Naive thymus-derived CD4-positive, alpha-beta T cell (primary cell): ENCODE measurements around the gene SNX9. TPM values are rescaled to one million over a fixed set of nuclear protein-coding genes. Genes with fewer than 3 reads are reported as not detected.

Experiments used
- ATAC-seq: fragments of 150-1000 bp; cut with Tn5 transposase; 2 replicates; pipeline ENCODE4 v1.10.0; 2021; ENCODE audit warnings: mild to moderate bottlenecking, moderate library complexity
- CTCF ChIA-PET: fragments of 350-600 bp; sonication (Branson Sonifier 250); formaldehyde crosslinking; loops from one replicate; lab custom pipeline; 2021; ENCODE audit warnings: antibody characterized with exemption; lab: Charles Lee
- POLR2A ChIA-PET: fragments of 350-600 bp; sonication (Branson Sonifier 250); formaldehyde crosslinking; loops from one replicate; lab custom pipeline; 2021; ENCODE audit warnings: antibody characterized with exemption, inconsistent platforms; lab: Charles Lee
- DNase-seq, 9 donors: peaks; one replicate each; pipeline versions ENCODE4 v3.0.0 to v3.0.0-alpha.2; 2020 to 2022; ENCODE audit warnings: mixed read lengths in 1 of 9
- H3K27ac ChIP-seq: one replicate; pipeline ENCODE4 v1.7.0; 2013; ENCODE audit warnings: mild to moderate bottlenecking, low read depth, low read length, moderate library complexity
- H3K27me3 ChIP-seq, 2 donors: one replicate each; pipeline ENCODE4 v1.7.0; 2013; ENCODE audit warnings: low read length in 2 of 2, mild to moderate bottlenecking in 2 of 2, moderate library complexity in 2 of 2; ENCODE audit not compliant: control insufficient read depth in 2 of 2, insufficient read depth in 2 of 2
- H3K36me3 ChIP-seq, 3 experiments: 1 replicate in 2 of 3; 2 replicates in 1 of 3; pipeline ENCODE4 v1.7.0; 2013; ENCODE audit warnings: low read length in 3 of 3, mild to moderate bottlenecking in 3 of 3, moderate library complexity in 1 of 3; ENCODE audit not compliant: insufficient read depth in 3 of 3, control insufficient read depth in 2 of 3
- H3K4me1 ChIP-seq, 2 donors: one replicate each; pipeline ENCODE4 v1.7.0; 2013; ENCODE audit warnings: low read length in 2 of 2, mild to moderate bottlenecking in 2 of 2, moderate library complexity in 1 of 2; ENCODE audit not compliant: control insufficient read depth in 2 of 2, insufficient read depth in 2 of 2
- H3K4me3 ChIP-seq: 2 replicates; pipeline ENCODE4 v1.7.0; 2013; ENCODE audit warnings: mild to moderate bottlenecking, low read length
- H3K9me3 ChIP-seq, 3 experiments: 1 replicate in 2 of 3; 2 replicates in 1 of 3; pipeline ENCODE4 v1.7.0; 2013; ENCODE audit warnings: low read length in 3 of 3; ENCODE audit not compliant: control insufficient read depth in 2 of 3
- H3K27ac Mint-ChIP-seq, 9 donors: one replicate each; pipeline ENCODE4 v1.8.0; 2020 to 2022; ENCODE audit warnings: mixed read lengths in 9 of 9, mild to moderate bottlenecking in 8 of 9, moderate library complexity in 5 of 9, inconsistent platforms in 2 of 9
- H3K27me3 Mint-ChIP-seq, 5 donors: one replicate each; pipeline ENCODE4 v1.8.0; 2021 to 2022; ENCODE audit warnings: mixed read lengths in 5 of 5, mild to moderate bottlenecking in 1 of 5
- H3K36me3 Mint-ChIP-seq, 5 donors: one replicate each; pipeline ENCODE4 v1.8.0; 2020 to 2022; ENCODE audit warnings: mixed read lengths in 5 of 5, mild to moderate bottlenecking in 3 of 5, inconsistent platforms in 1 of 5
- H3K4me1 Mint-ChIP-seq, 7 donors: one replicate each; pipeline ENCODE4 v1.8.0; 2020 to 2022; ENCODE audit warnings: mixed read lengths in 7 of 7, mild to moderate bottlenecking in 3 of 7, inconsistent platforms in 1 of 7
- H3K4me3 Mint-ChIP-seq, 10 donors: one replicate each; pipeline ENCODE4 v1.8.0; 2020 to 2022; ENCODE audit warnings: mild to moderate bottlenecking in 10 of 10, mixed read lengths in 10 of 10, moderate library complexity in 6 of 10, inconsistent platforms in 2 of 10
- H3K9me3 Mint-ChIP-seq, 11 donors: one replicate each; pipeline ENCODE4 v1.8.0; 2020 to 2022; ENCODE audit warnings: mixed read lengths in 11 of 11, mild to moderate bottlenecking in 4 of 11, inconsistent platforms in 1 of 11, moderate library complexity in 1 of 11
- intact Hi-C, 2 donors: fragments of 100-400 bp; cut with micrococcal nuclease; formaldehyde crosslinking; loops; one replicate each; pipeline ENCODE4 v1.15.1; 2023
- polyA plus RNA-seq, 2 donors: library from polyadenylated mRNA; unstranded; fragments of 300-500 nt; fragmentation: Illumina TruSeq; gene quantifications; one replicate each; pipeline ENCODE4 v1.2.3, GENCODE V29; 2021
- total RNA-seq, 6 experiments: library from RNA in 5 of 6; stranded (reverse) in 5 of 6; gene quantifications; 1 replicate in 5 of 6; 2 replicates in 1 of 6; pipeline ENCODE4 v1.2.3 and lab custom pipeline; 2021 to 2026

The SNX9 gene
- total and polyA plus RNA-seq, 7 experiments from 2014 or later = 13.4 to 51.5 (median 36.4) TPM

DNA sequence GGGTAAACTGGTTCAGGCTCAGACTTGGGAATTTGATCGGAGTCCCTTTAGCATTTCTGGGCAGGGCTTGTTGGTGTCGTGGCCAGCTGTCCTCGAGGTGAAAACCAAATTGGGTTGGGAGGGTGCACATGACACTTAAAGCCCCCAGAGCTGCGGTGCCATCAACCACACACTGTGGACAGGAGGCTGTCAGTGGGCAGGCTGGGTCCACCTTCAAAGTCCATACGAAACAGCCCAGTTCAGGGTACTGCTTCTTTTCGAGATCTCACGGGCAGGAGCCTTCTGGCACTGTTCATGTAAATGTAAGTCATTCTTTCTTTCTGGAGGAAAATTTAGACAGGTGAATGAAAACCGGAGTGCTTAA lies 165.6 kb downstream of the SNX9 start:
- H3K4me1 ChIP-seq = peaks cover 11 to 52% of the 10 kb centered on the region in 2 donors
- intact Hi-C loops = loop anchor here in 1 of 2 donors (10.0 kb wide), 1 partner anchor 216 kb away; no protein-coding TSS in a partner anchor
- peaks cover 0 to 3% (median 0%) of the 10 kb centered on the region in 5 donors for H3K36me3 Mint-ChIP-seq
- no peaks in the 10 kb centered on the region for H3K27me3 Mint-ChIP-seq
- peak overlapping the region in 4 of 10 donors; percentile 5 to 87 (median 48) for H3K4me3 Mint-ChIP-seq
- peak overlapping the region in 8 of 9 donors; percentile 25 to 95 (median 80) for H3K27ac Mint-ChIP-seq
- ChIA-PET CTCF (interaction anchor here (1.0 kb wide), 1 partner anchor 18 kb away, joined by 3 read pairs; no protein-coding TSS in a partner anchor), POLR2A (interaction anchor here (1.3 to 1.5 kb wide), 2 partner anchors 21 to 38 kb away, joined by 3 to 6 read pairs; no protein-coding TSS in a partner anchor)
- no peaks in the 10 kb centered on the region for H3K36me3 ChIP-seq
- no peaks in the 10 kb centered on the region for H3K27me3 ChIP-seq
- no peak for ATAC-seq
- H3K9me3 ChIP-seq = no peaks in the 10 kb centered on the region
- H3K4me3 ChIP-seq = no peak overlapping the region
- no peak overlapping the region for H3K27ac ChIP-seq
- H3K4me1 Mint-ChIP-seq = peaks cover 32 to 91% (median 73%) of the 10 kb centered on the region in 7 donors
- no peak for DNase-seq
- H3K9me3 Mint-ChIP-seq = peaks cover 0 to 2% (median 0%) of the 10 kb centered on the region in 11 donors

- H3K4me3 ChIP-seq = peak overlapping the region; percentile 25
- Mint-ChIP-seq H3K36me3 (peaks cover 0 to 3% (median 0%) of the 10 kb centered on the region in 5 donors), H3K9me3 (peaks cover 0 to 2% (median 0%) of the 10 kb centered on the region in 11 donors), H3K4me1 (peaks cover 38 to 91% (median 73%) of the 10 kb centered on the region in 7 donors), H3K4me3 (peak overlapping the region; percentile 84 to 90 (median 87)), H3K27ac (peak overlapping the region; percentile 75 to 98 (median 95)), H3K27me3 (no peaks in the 10 kb centered on the region)
- ChIA-PET POLR2A (interaction anchor here (0.9 to 2.1 kb wide), 8 partner anchors 8 to 68 kb away, joined by 3 to 10 read pairs (median 6); partner anchors contain the start of gene SYNJ2), CTCF (interaction anchor here (0.7 to 2.6 kb wide), 3 partner anchors 9 to 83 kb away, joined by 3 to 9 read pairs (median 5); no protein-coding TSS in a partner anchor)
- intact Hi-C loops = loop anchor here (1.0 to 10.0 kb wide), 5 partner anchors 7 to 215 kb away; partner anchors contain the start of gene SYNJ2 (in 1 of the 2)
- peak; percentile 22 for ATAC-seq
- no peaks in the 10 kb centered on the region for H3K27me3 ChIP-seq
- H3K4me1 ChIP-seq = peaks cover 5 to 50% of the 10 kb centered on the region in 2 donors
- peak in 1 of 9 donors; percentile 23 for DNase-seq
- no peaks in the 10 kb centered on the region for H3K36me3 ChIP-seq
- peak overlapping the region; percentile 71 for H3K27ac ChIP-seq
- H3K9me3 ChIP-seq = no peaks in the 10 kb centered on the region
Observed at GRCh38 chr6:157989541-157990289, 166.7 kb downstream of the SNX9 start.

GRCh38 chr6:157990321-157991066 lies 167.4 kb downstream of the SNX9 start:
- peaks cover 0 to 3% (median 0%) of the 10 kb centered on the region in 5 donors for H3K36me3 Mint-ChIP-seq
- Histone ChIP-seq H3K36me3 (no peaks in the 10 kb centered on the region), H3K27ac (peak overlapping the region; percentile 71), H3K4me1 (peaks cover 3 to 43% of the 10 kb centered on the region in 2 donors), H3K4me3 (peak overlapping the region; percentile 25), H3K27me3 (no peaks in the 10 kb centered on the region), H3K9me3 (no peaks in the 10 kb centered on the region)
- peak overlapping the region; percentile 75 to 98 (median 95) for H3K27ac Mint-ChIP-seq
- peaks cover 35 to 91% (median 73%) of the 10 kb centered on the region in 7 donors for H3K4me1 Mint-ChIP-seq
- DNase-seq (peak in 7 of 9 donors; percentile 50 to 60 (median 57)), ATAC-seq (peak; percentile 78)
- H3K4me3 Mint-ChIP-seq = peak overlapping the region; percentile 84 to 90 (median 87)
- no peaks in the 10 kb centered on the region for H3K27me3 Mint-ChIP-seq
- H3K9me3 Mint-ChIP-seq = peaks cover 0 to 2% (median 0%) of the 10 kb centered on the region in 11 donors
- intact Hi-C loops = loop anchor here (1.0 to 2.0 kb wide), 4 partner anchors 8 to 36 kb away; partner anchors contain the start of gene SYNJ2 (in 1 of the 2)
- CTCF ChIA-PET = interaction anchor here (0.7 to 2.6 kb wide), 4 partner anchors 10 to 82 kb away, joined by 3 to 9 read pairs (median 4); no protein-coding TSS in a partner anchor
- POLR2A ChIA-PET = interaction anchor here (0.9 to 2.1 kb wide), 6 partner anchors 9 to 67 kb away, joined by 3 to 10 read pairs (median 6); partner anchors contain the start of gene SYNJ2

DNA sequence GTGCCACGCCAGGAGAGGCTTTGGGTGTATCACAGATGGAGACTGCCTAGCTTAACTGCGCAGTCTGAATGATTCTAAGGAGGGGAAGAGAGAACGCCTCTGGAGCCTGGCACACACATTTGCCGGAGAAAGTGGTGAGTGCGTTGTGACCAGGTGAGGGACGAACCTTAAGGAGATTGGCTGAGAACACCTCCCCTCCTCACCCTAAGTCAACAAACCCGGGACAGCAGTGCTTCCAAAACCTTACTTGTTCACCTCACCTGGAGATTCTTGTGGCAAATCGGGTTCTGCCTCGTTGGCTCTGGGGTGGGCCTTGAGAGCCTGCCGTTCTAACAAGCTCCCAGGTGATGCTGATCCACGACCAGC lies 168.0 kb downstream of the SNX9 start:
- CTCF ChIA-PET = interaction anchor here (1.4 to 2.6 kb wide), 3 partner anchors 35 to 81 kb away, joined by 3 to 9 read pairs (median 5); no protein-coding TSS in a partner anchor
- ATAC-seq (peak; percentile 17), DNase-seq (no peak)
- Mint-ChIP-seq H3K27me3 (no peaks in the 10 kb centered on the region), H3K36me3 (peaks cover 0 to 3% (median 0%) of the 10 kb centered on the region in 5 donors), H3K27ac (peak overlapping the region in 8 of 9 donors; percentile 91 to 98 (median 95)), H3K4me1 (peaks cover 35 to 91% (median 76%) of the 10 kb centered on the region in 7 donors), H3K9me3 (peaks cover 0 to 2% (median 0%) of the 10 kb centered on the region in 11 donors), H3K4me3 (peak overlapping the region in 8 of 10 donors; percentile 86 to 90 (median 87))
- Histone ChIP-seq H3K27me3 (no peaks in the 10 kb centered on the region), H3K9me3 (no peaks in the 10 kb centered on the region), H3K4me3 (peak overlapping the region; percentile 25), H3K36me3 (no peaks in the 10 kb centered on the region), H3K27ac (peak overlapping the region; percentile 71), H3K4me1 (peaks cover 3 to 42% of the 10 kb centered on the region in 2 donors)
- POLR2A ChIA-PET = interaction anchor here (0.9 to 2.1 kb wide), 5 partner anchors 8 to 13 kb away, joined by 3 to 10 read pairs (median 5); partner anchors contain the start of gene SYNJ2
- intact Hi-C loops = loop anchor here in 1 of 2 donors (2.0 kb wide), 2 partner anchors 18 to 36 kb away; no protein-coding TSS in a partner anchor

- intact Hi-C loops = no loop called here
- POLR2A ChIA-PET = interaction anchor here (0.9 to 1.4 kb wide), 4 partner anchors 9 to 13 kb away, joined by 4 to 6 read pairs (median 5); partner anchors contain the start of gene SYNJ2
- Mint-ChIP-seq H3K9me3 (peaks cover 0 to 2% (median 0%) of the 10 kb centered on the region in 11 donors), H3K4me1 (peaks cover 40 to 95% (median 82%) of the 10 kb centered on the region in 7 donors), H3K4me3 (peak overlapping the region in 3 of 10 donors; percentile 3 to 50 (median 14)), H3K27ac (peak overlapping the region in 8 of 9 donors; percentile 37 to 95 (median 58)), H3K27me3 (no peaks in the 10 kb centered on the region), H3K36me3 (peaks cover 0 to 7% (median 4%) of the 10 kb centered on the region in 5 donors)
- Histone ChIP-seq H3K27me3 (no peaks in the 10 kb centered on the region), H3K27ac (no peak overlapping the region), H3K4me1 (peaks cover 3 to 41% of the 10 kb centered on the region in 2 donors), H3K9me3 (no peaks in the 10 kb centered on the region), H3K36me3 (no peaks in the 10 kb centered on the region), H3K4me3 (no peak overlapping the region)
- CTCF ChIA-PET = no interaction called here
- ATAC-seq (no peak), DNase-seq (no peak)
Observed at GRCh38 chr6:157993076-157993475, 170.0 kb downstream of the SNX9 start.
